Activated CD8-positive, alpha-beta T cell treated with anti-CD3 and anti-CD28 coated beads for 36 hours (primary cell): ENCODE results near the gene FGF1. TPM values are rescaled to one million over a fixed set of nuclear protein-coding genes. Genes with fewer than 3 reads are reported as not detected.

Experiments used
- ATAC-seq: fragments of 200-7000 bp; cut with Tn5 transposase; one replicate; pipeline ENCODE4 v1.10.0; 2021; ENCODE audit warnings: mild to moderate bottlenecking, moderate library complexity
- CTCF ChIA-PET: fragments of 350-600 bp; sonication (Branson Sonifier 250); formaldehyde crosslinking; loops from one replicate; lab custom pipeline; 2021; ENCODE audit warnings: antibody characterized with exemption; lab: Charles Lee
- POLR2A ChIA-PET: fragments of 350-600 bp; sonication (Branson Sonifier 250); formaldehyde crosslinking; loops from one replicate; lab custom pipeline; 2021; ENCODE audit warnings: antibody characterized with exemption; lab: Charles Lee
- DNase-seq: peaks from one replicate; pipeline ENCODE4 v3.0.0-alpha.2; 2020
- H3K27ac Mint-ChIP-seq: one replicate; pipeline ENCODE4 v1.8.0; 2021; ENCODE audit warnings: mild to moderate bottlenecking, mixed read lengths
- H3K27me3 Mint-ChIP-seq: one replicate; pipeline ENCODE4 v1.8.0; 2021; ENCODE audit warnings: mixed read lengths
- H3K36me3 Mint-ChIP-seq: one replicate; pipeline ENCODE4 v1.8.0; 2021; ENCODE audit warnings: low read depth, mixed read lengths
- H3K4me1 Mint-ChIP-seq: one replicate; pipeline ENCODE4 v1.8.0; 2021; ENCODE audit warnings: low read depth, mixed read lengths
- H3K4me3 Mint-ChIP-seq: one replicate; pipeline ENCODE4 v1.8.0; 2021; ENCODE audit warnings: mild to moderate bottlenecking, moderate library complexity, mixed read lengths
- H3K9me3 Mint-ChIP-seq: one replicate; pipeline ENCODE4 v1.8.0; 2021; ENCODE audit warnings: mixed read lengths
- intact Hi-C: fragments of 100-400 bp; cut with micrococcal nuclease; formaldehyde crosslinking; loops from one replicate; pipeline ENCODE4 v1.10.0; 2022
- total RNA-seq, 2 experiments: library from RNA; stranded (reverse); gene quantifications; one replicate each; pipeline ENCODE4 v1.2.3, GENCODE V29; 2021
- TF ChIP-seq, protein P1 (sequence below): fragments of 200-600 bp; IDR thresholded peaks from one replicate; pipeline ENCODE4 v1.8.0; 2022; ENCODE audit warnings: antibody characterized with exemption, mild to moderate bottlenecking

Gene FGF1
- total RNA-seq, 2 experiments from 2014 or later = not detected

DNA sequence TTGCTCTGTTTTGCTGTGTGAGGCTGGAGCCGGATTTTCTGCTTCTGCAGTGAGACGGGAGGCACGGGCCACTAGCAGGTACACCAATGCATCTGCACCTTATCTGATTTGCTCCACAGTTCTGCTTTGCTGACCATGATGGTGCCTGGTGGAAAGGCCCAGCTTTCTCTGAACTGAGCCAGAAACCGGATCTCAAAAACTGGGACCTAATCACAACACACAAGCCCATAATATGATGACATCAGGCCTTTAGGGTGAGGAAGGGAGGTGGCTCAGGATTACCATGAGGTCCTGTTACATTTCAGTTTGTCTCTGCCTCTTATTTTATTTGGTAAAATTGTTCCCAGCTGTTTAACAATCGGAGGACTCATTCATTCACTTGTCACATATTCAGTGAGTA lies 49.8 kb downstream of the FGF1 start:
- no peaks in the 10 kb centered on the region for H3K36me3 Mint-ChIP-seq
- no peaks in the 10 kb centered on the region for H3K9me3 Mint-ChIP-seq
- no peaks in the 10 kb centered on the region for H3K4me1 Mint-ChIP-seq
- no peak overlapping the region for H3K4me3 Mint-ChIP-seq
- TF ChIP-seq, protein P1, sequence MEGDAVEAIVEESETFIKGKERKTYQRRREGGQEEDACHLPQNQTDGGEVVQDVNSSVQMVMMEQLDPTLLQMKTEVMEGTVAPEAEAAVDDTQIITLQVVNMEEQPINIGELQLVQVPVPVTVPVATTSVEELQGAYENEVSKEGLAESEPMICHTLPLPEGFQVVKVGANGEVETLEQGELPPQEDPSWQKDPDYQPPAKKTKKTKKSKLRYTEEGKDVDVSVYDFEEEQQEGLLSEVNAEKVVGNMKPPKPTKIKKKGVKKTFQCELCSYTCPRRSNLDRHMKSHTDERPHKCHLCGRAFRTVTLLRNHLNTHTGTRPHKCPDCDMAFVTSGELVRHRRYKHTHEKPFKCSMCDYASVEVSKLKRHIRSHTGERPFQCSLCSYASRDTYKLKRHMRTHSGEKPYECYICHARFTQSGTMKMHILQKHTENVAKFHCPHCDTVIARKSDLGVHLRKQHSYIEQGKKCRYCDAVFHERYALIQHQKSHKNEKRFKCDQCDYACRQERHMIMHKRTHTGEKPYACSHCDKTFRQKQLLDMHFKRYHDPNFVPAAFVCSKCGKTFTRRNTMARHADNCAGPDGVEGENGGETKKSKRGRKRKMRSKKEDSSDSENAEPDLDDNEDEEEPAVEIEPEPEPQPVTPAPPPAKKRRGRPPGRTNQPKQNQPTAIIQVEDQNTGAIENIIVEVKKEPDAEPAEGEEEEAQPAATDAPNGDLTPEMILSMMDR = no peak
- POLR2A ChIA-PET = no interaction called here
- DNase-seq (no peak), ATAC-seq (no peak)
- H3K27ac Mint-ChIP-seq = no peak overlapping the region
- peaks cover 14% of the 10 kb centered on the region for H3K27me3 Mint-ChIP-seq
- intact Hi-C loops = no loop called here
- CTCF ChIA-PET = no interaction called here

DNA sequence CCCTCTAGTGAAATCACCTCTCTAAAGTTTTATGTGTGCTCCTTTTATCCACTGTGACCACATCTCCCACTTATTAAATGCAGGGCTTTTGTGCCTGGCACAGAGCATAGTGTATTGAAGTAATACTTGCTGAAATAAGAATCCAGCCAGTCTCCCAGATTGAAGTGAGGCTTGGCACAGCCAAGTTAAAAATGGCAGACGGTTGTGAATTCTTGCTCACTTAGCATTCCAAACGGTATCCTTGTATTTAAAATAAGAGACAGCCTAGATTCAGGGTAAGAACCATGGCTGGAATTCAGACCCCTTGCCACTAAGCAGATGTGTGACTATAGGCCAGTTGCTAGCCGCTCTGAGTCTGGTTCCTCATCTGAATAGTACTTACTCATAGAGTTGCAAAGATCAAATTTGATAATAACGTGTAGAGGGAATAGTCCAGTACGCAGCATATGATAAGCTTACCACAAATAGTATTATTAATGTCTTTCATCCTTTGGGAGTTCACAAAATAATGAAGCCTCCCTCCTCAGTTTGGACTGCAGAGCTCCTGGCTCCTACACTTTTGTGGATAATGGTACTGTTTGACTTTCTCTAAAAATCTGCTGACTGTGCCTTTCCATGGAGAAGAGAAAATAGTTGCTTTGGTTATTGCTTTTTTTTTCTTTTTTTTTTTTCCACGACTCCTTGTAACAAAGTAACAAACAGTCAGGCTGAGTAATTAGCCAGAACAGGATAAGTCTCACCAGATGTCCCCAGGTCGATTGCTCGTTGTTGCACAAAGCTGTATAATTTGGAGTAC lies 51.5 kb downstream of the FGF1 start:
- no peak overlapping the region for H3K27ac Mint-ChIP-seq
- H3K9me3 Mint-ChIP-seq = no peaks in the 10 kb centered on the region
- ATAC-seq (no peak), DNase-seq (no peak)
- CTCF ChIA-PET = interaction anchor here (1.4 kb wide), 1 partner anchor 79 kb away, joined by 4 read pairs; no protein-coding TSS in a partner anchor
- TF ChIP-seq, protein P1 = no peak
- peaks cover 14% of the 10 kb centered on the region for H3K27me3 Mint-ChIP-seq
- no peak overlapping the region for H3K4me3 Mint-ChIP-seq
- intact Hi-C loops = no loop called here
- POLR2A ChIA-PET = no interaction called here
- H3K36me3 Mint-ChIP-seq = no peaks in the 10 kb centered on the region
- H3K4me1 Mint-ChIP-seq = no peaks in the 10 kb centered on the region

- H3K9me3 Mint-ChIP-seq = no peaks in the 10 kb centered on the region
- peaks cover 1% of the 10 kb centered on the region for H3K27me3 Mint-ChIP-seq
- ATAC-seq (no peak), DNase-seq (no peak)
- ChIA-PET CTCF (interaction anchor here (0.7 to 2.0 kb wide), 4 partner anchors 14 to 82 kb away, joined by 3 to 7 read pairs (median 4); no protein-coding TSS in a partner anchor), POLR2A (no interaction called here)
- H3K4me1 Mint-ChIP-seq = no peaks in the 10 kb centered on the region
- H3K36me3 Mint-ChIP-seq = no peaks in the 10 kb centered on the region
- no peak overlapping the region for H3K4me3 Mint-ChIP-seq
- intact Hi-C loops = no loop called here
- H3K27ac Mint-ChIP-seq = no peak overlapping the region
- TF ChIP-seq, protein P1 = no peak
These were observed 54.9 kb downstream of the FGF1 start for GRCh38 chr5:142630927-142631539.

GRCh38 chr5:142627383-142628217 lies 58.3 kb downstream of the FGF1 start:
- no peak overlapping the region for H3K27ac Mint-ChIP-seq

More at GRCh38 chr5:142627383-142628217, 58.3 kb downstream of the FGF1 start:
- Mint-ChIP-seq H3K4me3 (no peak overlapping the region), H3K4me1 (no peaks in the 10 kb centered on the region), H3K9me3 (no peaks in the 10 kb centered on the region), H3K27me3 (peaks cover 4% of the 10 kb centered on the region), H3K36me3 (no peaks in the 10 kb centered on the region)
- no peak for ATAC-seq
- ChIA-PET POLR2A (no interaction called here), CTCF (interaction anchor here (2.2 kb wide), 1 partner anchor 28 kb away, joined by 8 read pairs; no protein-coding TSS in a partner anchor)
- TF ChIP-seq, protein P1 = no peak
- DNase-seq = no peak
- intact Hi-C loops = no loop called here
